K562 (cell line): ENCODE measurements around the gene EIF1B. TPM values are rescaled to one million over a fixed set of nuclear protein-coding genes. Genes with fewer than 3 reads are reported as not detected.

Source experiments
- ADNP ChIP-seq: fragments of 200-800 bp; sonication (Bioruptor generic); IDR thresholded peaks from 2 replicates; pipeline ENCODE4 v1.6.1; 2016; ENCODE audit warnings: missing genetic modification characterization, missing compliant biosample characterization
- DNMT1 ChIP-seq: fragments of 450-650 bp; IDR thresholded peaks from 2 replicates; pipeline ENCODE4 v1.6.1; 2016; ENCODE audit warnings: antibody characterized with exemption, mild to moderate bottlenecking
- ELF2 ChIP-seq: fragments of 250-450 bp; sonication (Bioruptor Pico); IDR thresholded peaks from 2 replicates; pipeline ENCODE4 v1.5.0; 2021; ENCODE audit warnings: mild to moderate bottlenecking
- KDM2B ChIP-seq: fragments of 250-450 bp; sonication (Bioruptor Pico); IDR thresholded peaks from 2 replicates; pipeline ENCODE4 v1.8.0; 2021; ENCODE audit warnings: mild to moderate bottlenecking, moderate library complexity
- NONO ChIP-seq, 2 experiments: fragments of 200-400 bp in 1 of 2; fragments of 450-650 bp in 1 of 2; formaldehyde crosslinking in 1 of 2; IDR thresholded peaks; 2 replicates each; pipeline ENCODE4 v1.6.1; 2017; ENCODE audit warnings: low read depth in 2 of 2, mild to moderate bottlenecking in 2 of 2, moderate library complexity in 2 of 2, low read length in 1 of 2
- SIN3A ChIP-seq, 2 experiments: fragments of 150-350 bp in 1 of 2; IDR thresholded peaks; 2 replicates each; pipeline ENCODE4 v1.6.1; 2011 to 2016; ENCODE audit warnings: borderline replicate concordance in 2 of 2, low read depth in 2 of 2, low read length in 2 of 2, mild to moderate bottlenecking in 2 of 2, moderate library complexity in 2 of 2; ENCODE audit not compliant: control insufficient read depth in 1 of 2
- XRCC4 ChIP-seq: IDR thresholded peaks from one replicate; pipeline ENCODE4 v1.6.1; 2011; ENCODE audit not compliant: insufficient read depth, insufficient read length; ENCODE audit errors: extremely low read depth
- ZKSCAN1 ChIP-seq: fragments of 150-350 bp; IDR thresholded peaks from 2 replicates; pipeline ENCODE4 v1.6.1; 2016; ENCODE audit warnings: low read depth, low read length
- ZNF23 ChIP-seq: fragments of 250-450 bp; sonication (Bioruptor Pico); IDR thresholded peaks from 2 replicates; pipeline ENCODE4 v1.4.0; 2020; ENCODE audit warnings: mild to moderate bottlenecking
- ZNF507 ChIP-seq: conservative IDR thresholded peaks from 2 replicates; pipeline ENCODE4 v1.6.1; 2017; ENCODE audit warnings: missing genetic modification characterization, missing compliant biosample characterization
- ZNF586 ChIP-seq: fragments of 450-650 bp; formaldehyde crosslinking; conservative IDR thresholded peaks from 2 replicates; pipeline ENCODE4 v1.4.0; 2020; ENCODE audit warnings: mild to moderate bottlenecking, moderate library complexity
- ZNF764 ChIP-seq: fragments of 250-450 bp; sonication (Bioruptor Pico); IDR thresholded peaks from 2 replicates; pipeline ENCODE4 v1.4.0; 2020; ENCODE audit warnings: low read depth, mild to moderate bottlenecking, moderate library complexity
- polyA plus RNA-seq, 8 experiments: library from polyadenylated mRNA; depleted of rRNA in 4 of 8; stranded (reverse) in 5 of 8; unstranded in 3 of 8; fragments of >200 nt; fragmentation: Nextera tagmentation in 2 of 8; fragmentation: Illumina TruSeq in 1 of 8; extraction: Ambion mirVana in 2 of 8; extraction: Trizol in 1 of 8; gene quantifications; 2 replicates each; pipeline versions ENCODE4 v1.2.1 to v1.2.3, GENCODE V29; 2011 to 2014; ENCODE audit warnings: inconsistent platforms in 1 of 8, missing spikeins in 1 of 8
- total RNA-seq, 7 experiments: library from RNA; depleted of rRNA in 6 of 7; stranded (reverse); fragments of >200 nt in 6 of 7; fragmentation: Illumina TruSeq in 2 of 7; extraction: Trizol in 2 of 7; gene quantifications; 2 replicates each; pipeline versions ENCODE4 v1.2.1 to v1.2.3, GENCODE V29; 2011 to 2021; ENCODE audit warnings: low replicate concordance in 1 of 7
- TF ChIP-seq, protein P1 (sequence below), 2 experiments: IDR thresholded peaks in 1 of 2; conservative IDR thresholded peaks in 1 of 2; 2 replicates each; pipeline ENCODE4 v1.6.1; 2016; ENCODE audit warnings: low read depth in 2 of 2, mild to moderate bottlenecking in 1 of 2, missing compliant biosample characterization in 1 of 2, missing genetic modification characterization in 1 of 2, moderate library complexity in 1 of 2
- TF ChIP-seq, protein P2 (sequence below): fragments of 250-450 bp; sonication (Bioruptor Pico); IDR thresholded peaks from 2 replicates; pipeline ENCODE4 v1.5.0; 2021
- TF ChIP-seq, protein P3 (sequence below), 2 experiments: fragments of 450-650 bp; conservative IDR thresholded peaks; 2 replicates each; pipeline ENCODE4 v1.6.1; 2017; ENCODE audit warnings: mild to moderate bottlenecking in 2 of 2, moderate library complexity in 2 of 2
- TF ChIP-seq, protein P4 (sequence below): fragments of 250-450 bp; sonication (Bioruptor Pico); IDR thresholded peaks from 2 replicates; pipeline ENCODE4 v1.9.0; 2021; ENCODE audit warnings: mild to moderate bottlenecking
- TF ChIP-seq, protein P5 (sequence below): IDR thresholded peaks from 2 replicates; pipeline ENCODE4 v1.6.1; 2011; ENCODE audit warnings: borderline replicate concordance, low read depth, mild to moderate bottlenecking, moderate library complexity, low read length; ENCODE audit not compliant: insufficient read depth, poor library complexity, severe bottlenecking

Gene EIF1B
- total and polyA plus RNA-seq, 9 of the 15 experiments (the other 6 are each of a cell fraction or from before 2014, with no cell fraction given) = 18.1 to 184 (median 78.9) TPM

DNA sequence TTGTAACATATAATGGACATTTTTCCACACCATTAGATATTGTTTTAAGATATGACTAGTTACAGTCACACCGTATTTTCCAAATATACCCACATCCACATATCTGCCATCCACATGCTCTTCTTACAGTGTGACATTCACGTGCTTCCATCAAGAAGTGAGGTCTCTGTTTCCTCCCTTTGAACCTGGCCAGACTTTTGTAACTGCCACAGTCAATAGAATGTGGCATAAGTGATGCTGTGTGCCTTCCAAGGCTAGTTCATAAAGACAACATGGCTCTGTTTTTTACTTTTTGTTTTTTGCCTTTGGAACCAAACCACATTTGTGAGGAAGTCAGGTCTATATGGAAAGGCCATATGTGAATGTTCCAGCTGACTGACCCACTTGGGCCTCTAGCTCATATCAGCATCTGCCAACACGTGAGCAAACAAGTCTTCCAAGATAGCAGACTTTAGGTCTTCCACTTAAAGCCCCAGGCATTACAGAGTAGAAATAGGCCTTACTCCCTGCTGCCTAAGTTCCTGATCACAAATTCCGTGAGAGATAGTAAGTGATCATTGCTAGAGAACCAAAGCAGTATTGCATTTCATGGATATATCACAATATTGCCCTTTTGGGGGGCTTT is 27.1 kb downstream of the EIF1B start (continued):
- TF ChIP-seq, protein P1, sequence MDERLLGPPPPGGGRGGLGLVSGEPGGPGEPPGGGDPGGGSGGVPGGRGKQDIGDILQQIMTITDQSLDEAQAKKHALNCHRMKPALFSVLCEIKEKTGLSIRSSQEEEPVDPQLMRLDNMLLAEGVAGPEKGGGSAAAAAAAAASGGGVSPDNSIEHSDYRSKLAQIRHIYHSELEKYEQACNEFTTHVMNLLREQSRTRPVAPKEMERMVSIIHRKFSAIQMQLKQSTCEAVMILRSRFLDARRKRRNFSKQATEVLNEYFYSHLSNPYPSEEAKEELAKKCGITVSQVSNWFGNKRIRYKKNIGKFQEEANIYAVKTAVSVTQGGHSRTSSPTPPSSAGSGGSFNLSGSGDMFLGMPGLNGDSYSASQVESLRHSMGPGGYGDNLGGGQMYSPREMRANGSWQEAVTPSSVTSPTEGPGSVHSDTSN (CRISPR knock-in tag; IDR thresholded peaks at IDR 0.05; ENCODE audit: low read depth) = no peak
- TF ChIP-seq, protein P1 (tag; conservative IDR thresholded peaks at IDR 0.05; ENCODE audit: low read depth) = no peak
- TF ChIP-seq, protein P2, sequence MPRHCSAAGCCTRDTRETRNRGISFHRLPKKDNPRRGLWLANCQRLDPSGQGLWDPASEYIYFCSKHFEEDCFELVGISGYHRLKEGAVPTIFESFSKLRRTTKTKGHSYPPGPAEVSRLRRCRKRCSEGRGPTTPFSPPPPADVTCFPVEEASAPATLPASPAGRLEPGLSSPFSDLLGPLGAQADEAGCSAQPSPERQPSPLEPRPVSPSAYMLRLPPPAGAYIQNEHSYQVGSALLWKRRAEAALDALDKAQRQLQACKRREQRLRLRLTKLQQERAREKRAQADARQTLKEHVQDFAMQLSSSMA (CRISPR knock-in tag) = no peak
- TF ChIP-seq ADNP (no peak), ZNF764 (CRISPR knock-in tag) (no peak), ZNF23 (no peak), ZKSCAN1 (no peak), DNMT1 (no peak), KDM2B (CRISPR knock-in tag) (peak; percentile 31; the same call in 1 of the 2 replicates), ELF2 (CRISPR knock-in tag) (no peak), ZNF507 (tag) (no peak), SIN3A (IDR thresholded peaks at IDR 0.05; ENCODE audit: borderline replicate concordance in 2 of 2, control insufficient read depth in 1 of 2, low read depth in 2 of 2, low read length in 2 of 2) (no peak), NONO (IDR thresholded peaks at IDR 0.05; ENCODE audit: low read depth in 2 of 2, low read length in 1 of 2) (no peak), ZNF586 (CRISPR knock-in tag) (no peak), XRCC4 (no peak)
- TF ChIP-seq, protein P3, sequence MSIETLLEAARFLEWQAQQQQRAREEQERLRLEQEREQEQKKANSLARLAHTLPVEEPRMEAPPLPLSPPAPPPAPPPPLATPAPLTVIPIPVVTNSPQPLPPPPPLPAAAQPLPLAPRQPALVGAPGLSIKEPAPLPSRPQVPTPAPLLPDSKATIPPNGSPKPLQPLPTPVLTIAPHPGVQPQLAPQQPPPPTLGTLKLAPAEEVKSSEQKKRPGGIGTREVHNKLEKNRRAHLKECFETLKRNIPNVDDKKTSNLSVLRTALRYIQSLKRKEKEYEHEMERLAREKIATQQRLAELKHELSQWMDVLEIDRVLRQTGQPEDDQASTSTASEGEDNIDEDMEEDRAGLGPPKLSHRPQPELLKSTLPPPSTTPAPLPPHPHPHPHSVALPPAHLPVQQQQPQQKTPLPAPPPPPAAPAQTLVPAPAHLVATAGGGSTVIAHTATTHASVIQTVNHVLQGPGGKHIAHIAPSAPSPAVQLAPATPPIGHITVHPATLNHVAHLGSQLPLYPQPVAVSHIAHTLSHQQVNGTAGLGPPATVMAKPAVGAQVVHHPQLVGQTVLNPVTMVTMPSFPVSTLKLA (conservative IDR thresholded peaks at IDR 0.05) = peak; percentile 34 to 46; a peak in 2 of 4 replicates
- TF ChIP-seq, protein P4, sequence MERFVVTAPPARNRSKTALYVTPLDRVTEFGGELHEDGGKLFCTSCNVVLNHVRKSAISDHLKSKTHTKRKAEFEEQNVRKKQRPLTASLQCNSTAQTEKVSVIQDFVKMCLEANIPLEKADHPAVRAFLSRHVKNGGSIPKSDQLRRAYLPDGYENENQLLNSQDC (CRISPR knock-in tag) = no peak
- TF ChIP-seq, protein P5, sequence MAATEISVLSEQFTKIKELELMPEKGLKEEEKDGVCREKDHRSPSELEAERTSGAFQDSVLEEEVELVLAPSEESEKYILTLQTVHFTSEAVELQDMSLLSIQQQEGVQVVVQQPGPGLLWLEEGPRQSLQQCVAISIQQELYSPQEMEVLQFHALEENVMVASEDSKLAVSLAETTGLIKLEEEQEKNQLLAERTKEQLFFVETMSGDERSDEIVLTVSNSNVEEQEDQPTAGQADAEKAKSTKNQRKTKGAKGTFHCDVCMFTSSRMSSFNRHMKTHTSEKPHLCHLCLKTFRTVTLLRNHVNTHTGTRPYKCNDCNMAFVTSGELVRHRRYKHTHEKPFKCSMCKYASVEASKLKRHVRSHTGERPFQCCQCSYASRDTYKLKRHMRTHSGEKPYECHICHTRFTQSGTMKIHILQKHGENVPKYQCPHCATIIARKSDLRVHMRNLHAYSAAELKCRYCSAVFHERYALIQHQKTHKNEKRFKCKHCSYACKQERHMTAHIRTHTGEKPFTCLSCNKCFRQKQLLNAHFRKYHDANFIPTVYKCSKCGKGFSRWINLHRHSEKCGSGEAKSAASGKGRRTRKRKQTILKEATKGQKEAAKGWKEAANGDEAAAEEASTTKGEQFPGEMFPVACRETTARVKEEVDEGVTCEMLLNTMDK = no peak
